GM19467 (cell line): Measurements from ENCODE around the gene DISP1.

Source experiments
- ATAC-seq: cut with Tn5 transposase; IDR thresholded peaks from one replicate; pipeline ENCODE4 v1.9.1; 2021; ENCODE audit warnings: mild to moderate bottlenecking, moderate library complexity; ENCODE audit not compliant: unreplicated experiment

DISP1 gene

DNA sequence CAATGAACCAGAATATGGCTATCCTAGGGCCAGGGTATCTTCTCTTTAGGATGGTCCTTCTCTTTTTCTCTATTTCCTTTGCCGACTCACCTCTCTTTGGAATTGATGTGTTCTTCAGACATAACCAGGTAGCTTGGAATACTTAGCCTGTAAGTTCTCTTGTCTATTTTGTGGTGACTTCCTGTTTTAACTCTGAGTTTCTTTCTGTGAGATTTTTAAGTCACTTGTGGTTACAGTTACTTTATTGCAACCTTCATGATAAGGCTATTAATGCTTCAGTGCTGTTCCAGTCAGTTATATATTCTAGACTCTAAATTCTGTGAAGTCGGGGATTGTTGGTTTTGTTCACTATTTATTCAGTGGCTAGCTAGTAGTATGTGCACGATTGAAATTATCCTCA is 46.2 kb downstream of the DISP1 start:
- ATAC-seq = no peak
